Adrenal gland (tissue), 5 donors: ENCODE results near the gene CACNA1C.

ENCODE experiments used
- CTCF ChIP-seq, 6 experiments: fragments of 450-650 bp in 4 of 6; fragments of 200-600 bp in 2 of 6; sonication (generic) in 1 of 6; IDR thresholded peaks; 1 replicate in 5 of 6; 2 replicates in 1 of 6; pipeline versions ENCODE4 v1.5.1 to v1.8.0; 2016 to 2021; ENCODE audit warnings: antibody characterized with exemption in 6 of 6, mild to moderate bottlenecking in 2 of 6, moderate library complexity in 1 of 6
- POLR2A ChIP-seq, 2 donors: fragments of 450-650 bp; IDR thresholded peaks; one replicate each; pipeline ENCODE4 v1.6.1; 2017; ENCODE audit warnings: antibody characterized with exemption in 2 of 2, mild to moderate bottlenecking in 2 of 2, moderate library complexity in 1 of 2
- donor health status: DM: no; HTN: no; CAD: no.

GRCh38 chr12:2636741-2637340 lies 584.1 kb downstream of the CACNA1C start:
- TF ChIP-seq CTCF (IDR thresholded peaks at IDR 0.05) (no peak), POLR2A (IDR thresholded peaks at IDR 0.05) (no peak)
